H9 (cell line): Measurements from ENCODE around the gene NPIPB8. TPM values are rescaled to one million over a fixed set of nuclear protein-coding genes. Genes with fewer than 3 reads are reported as not detected.

ENCODE experiments used
- DNase-seq: peaks from one replicate; pipeline ENCODE4 v3.0.0-alpha.2; 2017
- H2AFZ ChIP-seq: one replicate; pipeline ENCODE4 v1.6.1; 2013; ENCODE audit warnings: mild to moderate bottlenecking, low read length, control low read depth, moderate library complexity
- H2AK5ac ChIP-seq: 2 replicates; pipeline ENCODE4 v1.6.1; 2013; ENCODE audit warnings: low read length, control low read depth, mixed read lengths; ENCODE audit not compliant: insufficient read length
- H2BK120ac ChIP-seq: one replicate; pipeline ENCODE4 v1.6.1; 2013; ENCODE audit warnings: low read depth, mild to moderate bottlenecking, low read length, control low read depth, inconsistent platforms; ENCODE audit not compliant: poor library complexity, severe bottlenecking
- H2BK12ac ChIP-seq: 2 replicates; pipeline ENCODE4 v1.6.1; 2013; ENCODE audit warnings: low read length, control low read depth, mixed read lengths, low read depth; ENCODE audit not compliant: insufficient read length
- H2BK15ac ChIP-seq: 2 replicates; pipeline ENCODE4 v1.6.1; 2013; ENCODE audit warnings: low read depth, low read length, control low read depth
- H2BK20ac ChIP-seq: one replicate; pipeline ENCODE4 v1.6.1; 2013; ENCODE audit warnings: low read depth, mild to moderate bottlenecking, low read length, control low read depth, inconsistent platforms; ENCODE audit not compliant: poor library complexity, severe bottlenecking
- H2BK5ac ChIP-seq: 2 replicates; pipeline ENCODE4 v1.6.1; 2013; ENCODE audit warnings: low read length, control low read depth, mixed read lengths; ENCODE audit not compliant: insufficient read length
- H3K14ac ChIP-seq: 2 replicates; pipeline ENCODE4 v1.6.1; 2013; ENCODE audit warnings: low read length, control low read depth; ENCODE audit not compliant: insufficient read depth
- H3K18ac ChIP-seq: 2 replicates; pipeline ENCODE4 v1.6.1; 2013; ENCODE audit warnings: low read depth, mild to moderate bottlenecking, mixed read lengths, low read length, control low read depth; ENCODE audit not compliant: insufficient read length
- H3K23ac ChIP-seq: 2 replicates; pipeline ENCODE4 v1.6.1; 2013; ENCODE audit warnings: low read length, control low read depth, mixed read lengths, low read depth; ENCODE audit not compliant: insufficient read length
- H3K23me2 ChIP-seq: 2 replicates; pipeline ENCODE4 v1.6.1; 2013; ENCODE audit warnings: low read depth, mild to moderate bottlenecking, mixed read lengths, low read length, control low read depth; ENCODE audit not compliant: insufficient read length, poor library complexity, severe bottlenecking
- H3K27ac ChIP-seq: 2 replicates; pipeline ENCODE4 v1.5.1; 2013; ENCODE audit warnings: low read length, control low read depth, mixed read lengths, low read depth; ENCODE audit not compliant: insufficient read length
- H3K27me3 ChIP-seq: 2 replicates; pipeline ENCODE4 v1.6.1; 2013; ENCODE audit warnings: low read length, control low read depth, inconsistent platforms; ENCODE audit not compliant: insufficient read depth
- H3K4ac ChIP-seq: 2 replicates; pipeline ENCODE4 v1.6.1; 2013; ENCODE audit warnings: low read depth, mild to moderate bottlenecking, control low read depth, inconsistent platforms, low read length, moderate library complexity
- H3K4me1 ChIP-seq: 2 replicates; pipeline ENCODE4 v1.6.1; 2013; ENCODE audit warnings: low read length, control low read depth, inconsistent platforms; ENCODE audit not compliant: insufficient read depth
- H3K4me2 ChIP-seq: 2 replicates; pipeline ENCODE4 v1.6.1; 2013; ENCODE audit warnings: low read length, control low read depth, mixed read lengths; ENCODE audit not compliant: insufficient read length, insufficient read depth
- H3K56ac ChIP-seq: 2 replicates; pipeline ENCODE4 v1.6.1; 2013; ENCODE audit warnings: low read depth, mild to moderate bottlenecking, mixed read lengths, low read length, control low read depth; ENCODE audit not compliant: insufficient read length
- H3K79me1 ChIP-seq: 2 replicates; pipeline ENCODE4 v1.6.1; 2013; ENCODE audit warnings: low read depth, mild to moderate bottlenecking, moderate library complexity, low read length, control low read depth, inconsistent platforms; ENCODE audit not compliant: insufficient read depth, poor library complexity, severe bottlenecking
- H3K79me2 ChIP-seq: 2 replicates; pipeline ENCODE4 v1.6.1; 2013; ENCODE audit warnings: low read length, control low read depth, inconsistent platforms; ENCODE audit not compliant: insufficient read depth
- H3K9ac ChIP-seq: 2 replicates; pipeline ENCODE4 v1.6.1; 2013; ENCODE audit warnings: low read length, control low read depth, mixed read lengths; ENCODE audit not compliant: insufficient read length; ENCODE audit errors: extremely low read depth
- H3K9me3 ChIP-seq: one replicate; pipeline ENCODE4 v1.6.1; 2013; ENCODE audit warnings: low read depth, low read length, inconsistent platforms; ENCODE audit not compliant: control insufficient read depth
- H3T11ph ChIP-seq: one replicate; pipeline ENCODE4 v1.6.1; 2013; ENCODE audit warnings: mild to moderate bottlenecking, low read length, control low read depth, inconsistent platforms
- H4K20me1 ChIP-seq: one replicate; pipeline ENCODE4 v1.6.1; 2013; ENCODE audit not compliant: control insufficient read depth, insufficient read length, insufficient read depth
- H4K5ac ChIP-seq: 2 replicates; pipeline ENCODE4 v1.6.1; 2013; ENCODE audit warnings: low read depth, mild to moderate bottlenecking, mixed read lengths, low read length, control low read depth; ENCODE audit not compliant: insufficient read length
- H4K8ac ChIP-seq: replicated peaks from 2 replicates; pipeline ENCODE4 v1.6.1; 2013; ENCODE audit warnings: low read length, control low read depth, mixed read lengths, low read depth; ENCODE audit not compliant: insufficient read length
- H4K91ac ChIP-seq: 2 replicates; pipeline ENCODE4 v1.6.1; 2013; ENCODE audit warnings: low read depth, mild to moderate bottlenecking, moderate library complexity, mixed read lengths, low read length, control low read depth; ENCODE audit not compliant: insufficient read length
- H3K27ac Mint-ChIP-seq, 3 experiments: 2 replicates in 2 of 3; 3 replicates in 1 of 3; pipeline ENCODE4 v1.8.0; 2020 to 2021; ENCODE audit warnings: mixed read lengths in 3 of 3, mild to moderate bottlenecking in 1 of 3, moderate library complexity in 1 of 3
- H3K27me3 Mint-ChIP-seq: 2 replicates; pipeline ENCODE4 v1.8.0; 2021; ENCODE audit warnings: low read depth, mild to moderate bottlenecking, moderate library complexity, mixed read lengths
- H3K36me3 Mint-ChIP-seq, 3 experiments: 2 replicates in 2 of 3; 3 replicates in 1 of 3; pipeline ENCODE4 v1.8.0; 2020 to 2021; ENCODE audit warnings: low read depth in 3 of 3, mixed read lengths in 3 of 3; ENCODE audit not compliant: insufficient read depth in 1 of 3
- H3K4me1 Mint-ChIP-seq, 2 experiments: 2 replicates each; pipeline ENCODE4 v1.8.0; 2020; ENCODE audit warnings: mixed read lengths in 2 of 2
- H3K4me3 Mint-ChIP-seq, 2 experiments: 2 replicates in 1 of 2; 3 replicates in 1 of 2; pipeline ENCODE4 v1.8.0; 2020 to 2021; ENCODE audit warnings: mild to moderate bottlenecking in 2 of 2, mixed read lengths in 2 of 2, moderate library complexity in 1 of 2
- H3K9me3 Mint-ChIP-seq, 2 experiments: 2 replicates in 1 of 2; 3 replicates in 1 of 2; pipeline ENCODE4 v1.8.0; 2020; ENCODE audit warnings: mild to moderate bottlenecking in 2 of 2, mixed read lengths in 2 of 2, moderate library complexity in 1 of 2
- WGBS: extraction: QIAGEN DNeasy Blood & Tissue Kit; methylation state at CpG from one replicate; pipeline ENCODE4 v1.1.7; 2013; ENCODE audit warnings: missing lambda C conversion rate, low lambda C conversion rate, mixed read lengths; ENCODE audit not compliant: insufficient read length; ENCODE audit errors: extremely low coverage; 5-methylcytosine and 5-hydroxymethylcytosine counted together
- total RNA-seq: library from RNA; stranded (reverse); gene quantifications from 2 replicates; pipeline ENCODE4 v1.2.1, GENCODE V29; 2021
- TF ChIP-seq, protein P1 (sequence below): fragments of 200-600 bp; sonication (generic); conservative IDR thresholded peaks from 3 replicates; pipeline ENCODE4 v1.8.0; 2021; ENCODE audit warnings: antibody characterized with exemption, mild to moderate bottlenecking

The NPIPB8 gene
- total RNA-seq, 1 experiment from 2014 or later: not detected

GRCh38 chr16:28596115-28596630 lies 41.7 kb upstream of the NPIPB8 start:
- no CpG with 5 or more reads among the region's 8 CpGs for WGBS
- Histone ChIP-seq H3K4me2 (no peak overlapping the region), H3K18ac (no peak overlapping the region)

More at GRCh38 chr16:28596115-28596630, 41.7 kb upstream of the NPIPB8 start:
- no peaks in the 10 kb centered on the region; the same call in 1 of the 2 replicates for H3K4me1 ChIP-seq
- H3K79me1 ChIP-seq: no peaks in the 10 kb centered on the region
- H2BK5ac ChIP-seq: no peak overlapping the region
- H3K4ac ChIP-seq: no peak overlapping the region
- peaks cover 5 to 12% (median 7%) of the 10 kb centered on the region in 3 experiments; a peak in 6 of 7 replicates for H3K36me3 Mint-ChIP-seq
- no peak overlapping the region for H2AK5ac ChIP-seq
- no peaks in the 10 kb centered on the region for H3K27me3 Mint-ChIP-seq
- no peak overlapping the region for H4K5ac ChIP-seq
- no peak overlapping the region for H2BK120ac ChIP-seq
- H2BK20ac ChIP-seq: no peak overlapping the region
- peaks cover 20 to 23% of the 10 kb centered on the region in 2 experiments for H3K4me1 Mint-ChIP-seq
- no peak overlapping the region for H3K9ac ChIP-seq
- H3K23ac ChIP-seq: no peak overlapping the region
- H2BK12ac ChIP-seq: no peak overlapping the region
- no peak overlapping the region for H3T11ph ChIP-seq
- peak; percentile 20 for DNase-seq
- no peak overlapping the region for H4K8ac ChIP-seq
- no peaks in the 10 kb centered on the region for H3K27me3 ChIP-seq
- no peak overlapping the region for H3K56ac ChIP-seq
- H3K4me3 Mint-ChIP-seq: no peak overlapping the region; a peak in 1 of 5 replicates
- H2AFZ ChIP-seq: no peak overlapping the region
- H3K27ac Mint-ChIP-seq: peak overlapping the region in 2 of 3 experiments; percentile 27 to 79; a peak in 4 of 7 replicates
- H4K20me1 ChIP-seq: no peaks in the 10 kb centered on the region
- H3K23me2 ChIP-seq: no peaks in the 10 kb centered on the region
- H3K9me3 ChIP-seq: no peaks in the 10 kb centered on the region
- no peak overlapping the region for H4K91ac ChIP-seq
- TF ChIP-seq, protein P1, sequence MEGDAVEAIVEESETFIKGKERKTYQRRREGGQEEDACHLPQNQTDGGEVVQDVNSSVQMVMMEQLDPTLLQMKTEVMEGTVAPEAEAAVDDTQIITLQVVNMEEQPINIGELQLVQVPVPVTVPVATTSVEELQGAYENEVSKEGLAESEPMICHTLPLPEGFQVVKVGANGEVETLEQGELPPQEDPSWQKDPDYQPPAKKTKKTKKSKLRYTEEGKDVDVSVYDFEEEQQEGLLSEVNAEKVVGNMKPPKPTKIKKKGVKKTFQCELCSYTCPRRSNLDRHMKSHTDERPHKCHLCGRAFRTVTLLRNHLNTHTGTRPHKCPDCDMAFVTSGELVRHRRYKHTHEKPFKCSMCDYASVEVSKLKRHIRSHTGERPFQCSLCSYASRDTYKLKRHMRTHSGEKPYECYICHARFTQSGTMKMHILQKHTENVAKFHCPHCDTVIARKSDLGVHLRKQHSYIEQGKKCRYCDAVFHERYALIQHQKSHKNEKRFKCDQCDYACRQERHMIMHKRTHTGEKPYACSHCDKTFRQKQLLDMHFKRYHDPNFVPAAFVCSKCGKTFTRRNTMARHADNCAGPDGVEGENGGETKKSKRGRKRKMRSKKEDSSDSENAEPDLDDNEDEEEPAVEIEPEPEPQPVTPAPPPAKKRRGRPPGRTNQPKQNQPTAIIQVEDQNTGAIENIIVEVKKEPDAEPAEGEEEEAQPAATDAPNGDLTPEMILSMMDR: no peak
- no peak overlapping the region for H2BK15ac ChIP-seq
- H3K9me3 Mint-ChIP-seq: no peaks in the 10 kb centered on the region
- no peak overlapping the region for H3K27ac ChIP-seq
- H3K14ac ChIP-seq: no peak overlapping the region; the same call in 1 of the 2 replicates
- no peaks in the 10 kb centered on the region for H3K79me2 ChIP-seq
